Coronary artery (tissue), 2 donors: ENCODE measurements around the gene FLT3.
"Not testable (repeated sequence)": the region's sequence is repeated elsewhere in the genome, so short reads cannot be mapped to it uniquely, and the experiment has no call there.

Experiments used
- DNase-seq: peaks from one replicate; pipeline ENCODE4 v3.0.0-alpha.2; 2017; ENCODE audit warnings: low spot score
- H3K27ac ChIP-seq, 2 donors: fragments of 200-600 bp; sonication (generic); one replicate each; pipeline ENCODE4 v1.5.1; 2016 to 2019
- H3K4me3 ChIP-seq: fragments of 200-600 bp; sonication (generic); 2 replicates; pipeline ENCODE4 v1.5.1; 2016; ENCODE audit warnings: mild to moderate bottlenecking, moderate library complexity
- CTCF ChIP-seq: fragments of 200-600 bp; sonication (generic); IDR thresholded peaks from one replicate; pipeline ENCODE4 v1.5.1; 2019; ENCODE audit warnings: antibody characterized with exemption

The FLT3 gene

DNA sequence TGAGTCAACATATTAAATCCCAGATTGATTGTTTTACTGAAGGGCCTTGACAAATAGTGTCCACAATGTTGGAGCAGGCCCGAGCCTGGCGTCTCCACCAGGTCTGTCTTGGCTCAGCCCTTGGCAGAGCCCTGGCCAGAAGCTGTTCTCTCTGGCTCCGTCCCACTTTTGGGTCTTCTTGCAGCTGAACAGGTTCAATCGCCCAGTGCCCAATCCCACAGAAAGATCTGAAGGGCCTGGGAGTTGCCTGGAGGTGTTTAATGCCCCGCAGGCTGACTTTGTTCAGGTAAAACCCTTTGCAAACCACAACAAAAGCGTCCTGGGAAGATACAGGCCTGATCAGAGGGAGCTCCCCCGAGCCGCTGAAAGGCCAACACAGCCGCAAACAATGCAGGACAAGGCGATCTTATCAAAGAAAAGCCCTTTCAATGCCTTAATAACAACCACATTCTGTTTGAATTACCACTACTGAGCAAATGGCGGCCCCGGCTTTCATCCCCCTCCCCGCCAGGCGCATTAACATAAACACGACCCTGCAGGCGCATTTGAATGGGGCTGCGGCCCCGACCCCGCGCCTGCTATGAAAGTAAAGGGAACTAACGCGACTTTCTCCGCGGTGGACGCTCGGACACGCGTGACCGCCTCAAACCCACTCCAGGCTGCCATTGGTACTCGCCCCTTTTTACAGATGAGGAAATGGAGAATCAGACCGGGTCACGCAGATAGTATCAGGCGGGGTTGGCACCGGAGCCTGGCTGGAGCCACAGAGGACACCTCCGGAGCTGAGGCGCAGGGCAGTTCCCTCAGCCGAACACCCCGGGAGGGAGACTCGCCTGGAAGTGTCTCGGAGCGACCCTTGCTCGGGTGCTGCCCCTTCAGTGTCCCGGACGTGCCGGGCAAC lies 134.4 kb downstream of the FLT3 start:
- Histone ChIP-seq H3K4me3 (peak overlapping the region; percentile 21), H3K27ac (no peak overlapping the region)
- no peak for TF ChIP-seq CTCF
- DNase-seq, result no peak

DNA sequence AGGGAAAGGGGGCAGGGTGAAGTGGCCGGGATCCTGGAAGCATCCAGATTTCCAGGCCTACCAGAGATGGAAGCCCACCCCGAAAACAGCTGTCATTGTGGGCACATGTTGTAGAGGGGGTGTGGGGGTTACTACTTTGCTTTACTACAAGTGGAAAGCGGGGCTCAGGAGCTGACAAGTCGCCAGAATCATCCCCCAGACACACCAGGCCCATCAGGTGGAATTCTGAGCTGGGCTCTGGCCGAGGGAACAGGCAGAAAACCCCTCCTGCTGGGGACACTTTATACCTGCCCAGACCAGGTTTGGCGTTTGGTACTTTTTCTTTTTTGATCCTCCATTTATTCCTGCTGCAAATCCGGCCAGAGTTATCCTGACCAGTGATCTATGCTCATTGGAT lies 135.0 kb downstream of the FLT3 start:
- TF ChIP-seq CTCF, result no peak
- Histone ChIP-seq H3K4me3 (no peak overlapping the region), H3K27ac (no peak overlapping the region)
- DNase-seq, result no peak

DNA sequence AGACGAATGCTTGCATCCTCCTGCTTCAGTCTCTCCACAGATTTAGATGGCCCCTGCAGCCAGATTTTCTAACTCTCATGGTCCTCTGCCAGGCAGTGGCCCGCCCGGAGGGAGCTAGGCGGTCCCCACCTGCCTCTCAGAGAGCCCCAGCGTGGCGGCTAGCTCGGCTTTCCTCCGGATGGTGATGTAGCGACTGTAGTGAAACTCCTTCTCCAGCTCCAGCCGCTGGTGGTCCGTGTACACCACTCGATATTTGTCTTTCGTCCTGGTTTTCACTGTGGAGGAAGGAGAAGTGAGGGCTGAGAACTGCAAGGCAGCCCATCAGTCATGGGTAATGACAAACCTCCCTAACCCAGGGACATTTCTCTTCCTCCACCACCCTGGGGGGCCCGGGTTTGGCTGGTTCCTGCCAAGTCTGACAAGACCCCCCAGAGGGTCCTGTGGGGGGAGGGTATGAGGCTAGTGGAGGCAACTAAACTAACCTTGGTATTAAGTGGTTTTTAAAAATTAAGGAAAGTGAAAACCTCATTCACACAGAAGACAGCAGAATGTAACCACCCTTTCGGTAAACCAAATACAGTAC lies 135.5 kb downstream of the FLT3 start:
- no peak for TF ChIP-seq CTCF
- Histone ChIP-seq H3K4me3 (no peak overlapping the region), H3K27ac (no peak overlapping the region)
- no peak for DNase-seq

DNA sequence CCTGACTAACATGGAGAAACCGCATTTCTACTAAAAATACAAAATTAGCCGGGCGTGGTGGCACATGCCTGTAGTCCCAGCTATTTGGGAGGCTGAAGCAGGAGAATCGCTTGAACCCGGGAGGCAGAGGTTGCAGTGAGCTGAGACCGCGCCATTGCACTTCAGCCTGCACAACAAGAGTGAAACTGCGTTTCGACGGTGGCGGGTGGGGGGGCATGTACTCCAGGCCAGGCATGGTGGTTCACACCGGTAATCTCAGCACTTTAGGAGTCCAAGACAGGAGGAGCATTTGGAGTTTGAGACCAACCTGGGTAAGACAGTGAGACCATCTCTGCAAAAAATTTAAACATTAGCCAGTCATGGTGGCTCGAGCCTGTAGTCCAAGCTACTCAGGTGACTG lies 136.2 kb downstream of the FLT3 start:
- H3K4me3 ChIP-seq, DNase-seq, H3K27ac ChIP-seq: not testable (repeated sequence)

- TF ChIP-seq CTCF, result no peak
- no peak overlapping the region for H3K4me3 ChIP-seq
- DNase-seq, result no peak
- no peak overlapping the region for H3K27ac ChIP-seq
These were observed 136.9 kb downstream of the FLT3 start for GRCh38 chr13:27963491-27963890.

DNA sequence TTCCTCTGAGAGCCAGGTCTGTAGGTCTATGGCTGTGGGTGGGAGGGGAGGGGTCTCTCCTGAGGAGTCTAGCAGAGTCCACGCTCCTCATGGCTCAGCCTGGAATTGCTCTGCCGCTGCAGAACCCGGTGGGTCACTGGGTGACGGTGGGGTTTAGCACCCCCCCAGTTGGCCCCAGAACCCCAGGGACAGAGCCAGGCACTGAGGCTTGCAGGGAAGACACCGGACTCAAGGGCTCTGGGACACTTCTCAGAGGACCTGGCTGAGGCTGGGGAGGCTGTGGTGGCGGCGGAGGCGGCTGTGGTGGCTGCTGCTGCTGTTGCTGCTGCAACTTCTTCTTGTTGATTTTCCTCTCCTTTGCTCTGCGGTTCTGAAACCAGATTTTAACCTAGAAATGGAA lies 137.4 kb downstream of the FLT3 start:
- no peak for DNase-seq
- Histone ChIP-seq H3K4me3 (no peak overlapping the region), H3K27ac (no peak overlapping the region)
- TF ChIP-seq CTCF, result no peak

DNA sequence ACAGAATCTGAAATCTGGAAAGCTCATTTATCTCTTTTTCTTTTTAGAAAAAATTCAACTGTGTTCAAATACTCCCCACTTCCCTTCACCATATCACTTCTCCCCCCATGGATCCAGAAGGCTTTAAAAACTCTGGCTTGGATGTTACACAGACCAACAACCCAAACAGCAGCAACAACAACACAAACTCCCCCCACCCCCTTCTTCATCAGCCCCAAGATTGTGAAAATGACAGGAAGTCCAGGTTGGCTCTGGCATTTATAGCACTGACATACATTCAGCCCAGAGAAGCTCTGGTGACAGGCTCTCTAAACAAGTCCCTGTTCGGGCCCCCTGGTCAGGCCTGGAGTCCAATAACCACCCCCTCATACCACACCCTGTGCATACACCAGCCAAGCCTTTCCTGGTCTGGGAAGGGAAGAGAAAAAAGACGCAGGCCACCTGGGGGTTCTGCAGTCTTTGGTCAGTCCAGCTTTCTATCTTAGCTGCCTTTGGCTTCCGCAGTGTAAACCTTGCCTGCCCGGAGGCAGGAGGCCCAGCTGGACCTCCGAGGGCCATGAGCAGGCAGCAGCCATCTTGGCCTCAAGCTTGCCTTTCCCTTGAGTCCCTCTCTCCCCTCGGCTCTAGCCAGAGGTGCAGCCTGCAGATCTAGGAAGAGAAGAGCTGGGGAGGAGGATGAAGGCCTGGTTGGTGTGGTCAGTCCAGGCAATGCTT lies 138.1 kb downstream of the FLT3 start:
- Histone ChIP-seq H3K27ac (no peak overlapping the region), H3K4me3 (no peak overlapping the region)
- DNase-seq, result no peak
- no peak for TF ChIP-seq CTCF
